Uterus (tissue), 4 donors: Measurements from ENCODE around the gene CACNG3. TPM values are rescaled to one million over a fixed set of nuclear protein-coding genes. Genes with fewer than 3 reads are reported as not detected.

Experiments used
- DNase-seq, 2 donors: peaks; one replicate each; pipeline ENCODE4 v3.0.0-alpha.2; 2019 to 2020
- H3K27ac ChIP-seq, 2 donors: fragments of 200-600 bp; sonication (generic); 1 replicate in 1 of 2; 2 replicates in 1 of 2; pipeline ENCODE4 v1.5.1; 2016 to 2018
- H3K27me3 ChIP-seq, 2 donors: fragments of 200-600 bp; sonication (generic); one replicate each; pipeline ENCODE4 v1.5.1; 2018 to 2019; ENCODE audit warnings: control low read depth in 1 of 2
- H3K36me3 ChIP-seq, 2 donors: fragments of 200-600 bp; sonication (generic); one replicate each; pipeline ENCODE4 v1.5.1; 2019; ENCODE audit warnings: control low read depth in 1 of 2
- H3K4me1 ChIP-seq, 2 donors: fragments of 200-600 bp; sonication (generic); one replicate each; pipeline ENCODE4 v1.5.1; 2018 to 2019; ENCODE audit warnings: control low read depth in 1 of 2
- H3K4me3 ChIP-seq, 2 donors: fragments of 200-600 bp; sonication (generic); 1 replicate in 1 of 2; 2 replicates in 1 of 2; pipeline ENCODE4 v1.5.1; 2018 to 2019; ENCODE audit warnings: mild to moderate bottlenecking in 1 of 2
- H3K9me3 ChIP-seq, 2 donors: fragments of 200-600 bp; sonication (generic); one replicate each; pipeline ENCODE4 v1.5.1; 2019; ENCODE audit warnings: control low read depth in 1 of 2
- CTCF ChIP-seq, 4 experiments: fragments of 200-600 bp in 2 of 4; fragments of 450-650 bp in 2 of 4; sonication (generic) in 2 of 4; IDR thresholded peaks; one replicate each; pipeline ENCODE4 v1.5.1; 2016 to 2019; ENCODE audit warnings: antibody characterized with exemption in 4 of 4, mild to moderate bottlenecking in 2 of 4, moderate library complexity in 1 of 4
- POLR2A ChIP-seq, 2 donors: fragments of 450-650 bp; IDR thresholded peaks; one replicate each; pipeline ENCODE4 v1.6.1; 2016; ENCODE audit warnings: antibody characterized with exemption in 2 of 2, mild to moderate bottlenecking in 1 of 2, moderate library complexity in 1 of 2
- intact Hi-C: fragments of 100-400 bp; cut with DNase I; formaldehyde crosslinking; loops from one replicate; pipeline ENCODE4 v1.15.1; 2023; ENCODE audit warnings: low total_unique reads
- total RNA-seq, 4 donors: library from RNA; depleted of rRNA in 3 of 4; stranded (reverse); fragments of >200 nt in 3 of 4; gene quantifications; one replicate each; pipeline versions ENCODE4 v1.1.0 to v1.2.4, GENCODE V29; 2014 to 2023
- donor health status: DM: yes; HTN: yes; CAD: no.

Gene CACNG3
- total RNA-seq, 4 donors from 2014 or later, result not detected

GRCh38 chr16:24302636-24303035, 46.5 kb downstream of the CACNG3 start:
- H3K4me3 ChIP-seq, result no peak overlapping the region
- intact Hi-C loops, result no loop called here
- DNase-seq, result no peak
- no peaks in the 10 kb centered on the region for H3K4me1 ChIP-seq
- no peaks in the 10 kb centered on the region for H3K9me3 ChIP-seq
- H3K36me3 ChIP-seq, result no peaks in the 10 kb centered on the region
- no peak for TF ChIP-seq POLR2A (IDR thresholded peaks at IDR 0.05)
- TF ChIP-seq CTCF (IDR thresholded peaks at IDR 0.05), result no peak
- no peak overlapping the region for H3K27ac ChIP-seq
- H3K27me3 ChIP-seq, result no peaks in the 10 kb centered on the region

- Histone ChIP-seq H3K36me3 (no peaks in the 10 kb centered on the region), H3K27ac (no peak overlapping the region), H3K4me1 (no peaks in the 10 kb centered on the region), H3K27me3 (no peaks in the 10 kb centered on the region), H3K9me3 (no peaks in the 10 kb centered on the region), H3K4me3 (no peak overlapping the region)
- no peak for DNase-seq
- TF ChIP-seq CTCF (IDR thresholded peaks at IDR 0.05) (no peak), POLR2A (IDR thresholded peaks at IDR 0.05) (no peak)
- intact Hi-C loops, result no loop called here
Measured at GRCh38 chr16:24308200-24308599, 52.1 kb downstream of the CACNG3 start.

- no peak for TF ChIP-seq POLR2A (IDR thresholded peaks at IDR 0.05)
- no peak for TF ChIP-seq CTCF (IDR thresholded peaks at IDR 0.05)
- no peak for DNase-seq
- no peak overlapping the region for H3K27ac ChIP-seq
- no peaks in the 10 kb centered on the region for H3K36me3 ChIP-seq
- intact Hi-C loops, result no loop called here
- no peaks in the 10 kb centered on the region for H3K4me1 ChIP-seq
- no peaks in the 10 kb centered on the region for H3K9me3 ChIP-seq
- no peak overlapping the region for H3K4me3 ChIP-seq
- no peaks in the 10 kb centered on the region for H3K27me3 ChIP-seq
Measured at GRCh38 chr16:24309258-24310142, 53.4 kb downstream of the CACNG3 start.

GRCh38 chr16:24315343-24315742, 59.2 kb downstream of the CACNG3 start:
- no peak for TF ChIP-seq CTCF (IDR thresholded peaks at IDR 0.05)
- TF ChIP-seq POLR2A (IDR thresholded peaks at IDR 0.05), result no peak
- no peak overlapping the region for H3K27ac ChIP-seq
- intact Hi-C loops, result no loop called here
- no peaks in the 10 kb centered on the region for H3K36me3 ChIP-seq
- no peaks in the 10 kb centered on the region for H3K4me1 ChIP-seq
- H3K27me3 ChIP-seq, result no peaks in the 10 kb centered on the region
- H3K4me3 ChIP-seq, result no peak overlapping the region
- DNase-seq, result no peak
- no peaks in the 10 kb centered on the region for H3K9me3 ChIP-seq

GRCh38 chr16:24318680-24319079, 62.5 kb downstream of the CACNG3 start:
- no peaks in the 10 kb centered on the region for H3K9me3 ChIP-seq
- TF ChIP-seq CTCF (IDR thresholded peaks at IDR 0.05) (no peak), POLR2A (IDR thresholded peaks at IDR 0.05) (no peak)
- no peaks in the 10 kb centered on the region for H3K4me1 ChIP-seq
- intact Hi-C loops, result no loop called here
- no peak overlapping the region for H3K27ac ChIP-seq
- DNase-seq, result no peak
- no peaks in the 10 kb centered on the region for H3K27me3 ChIP-seq
- no peak overlapping the region for H3K4me3 ChIP-seq
- H3K36me3 ChIP-seq, result no peaks in the 10 kb centered on the region
